Measurements from ENCODE around the gene PTPRCAP.

Gene PTPRCAP

DNA sequence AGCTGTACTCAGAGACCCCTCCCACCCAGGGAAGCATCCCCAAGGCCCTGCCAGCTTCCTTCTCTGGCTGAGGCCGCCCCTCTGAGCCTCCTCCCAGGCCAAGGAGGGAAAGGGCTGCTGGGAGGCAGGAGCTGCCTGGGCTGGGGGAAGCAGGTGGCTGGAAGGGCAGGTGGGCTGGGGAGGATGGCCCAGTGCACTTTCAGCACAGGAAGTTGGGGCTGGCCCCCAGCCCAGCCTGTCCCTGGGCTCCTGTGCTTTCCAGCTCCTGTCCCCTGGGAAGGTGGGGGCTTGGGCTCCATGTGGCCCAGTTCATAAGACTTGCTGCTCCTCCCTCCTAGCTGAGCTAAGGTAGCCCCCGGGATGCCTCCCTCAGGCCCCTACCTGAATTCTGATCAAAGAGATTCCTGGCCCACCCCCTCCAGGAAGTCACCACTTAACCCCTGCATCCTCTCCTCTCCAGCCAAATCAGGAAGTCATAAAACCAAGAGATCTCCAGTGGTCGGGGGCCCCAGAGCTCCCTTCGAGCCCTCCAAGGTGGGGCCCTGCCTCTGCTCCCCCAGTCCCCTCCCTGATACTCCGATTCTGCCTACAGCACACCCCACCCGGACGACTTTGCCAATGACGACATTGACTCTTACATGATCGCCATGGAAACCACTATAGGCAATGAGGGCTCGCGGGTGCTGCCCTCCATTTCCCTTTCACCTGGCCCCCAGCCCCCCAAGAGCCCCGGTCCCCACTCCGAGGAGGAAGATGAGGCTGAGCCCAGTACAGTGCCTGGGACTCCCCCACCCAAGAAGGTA, 40.7 kb downstream of the PTPRCAP start:
- no peak for TF ChIP-seq EGR1 (IDR thresholded peaks at IDR 0.05)
- TF ChIP-seq, protein P1, sequence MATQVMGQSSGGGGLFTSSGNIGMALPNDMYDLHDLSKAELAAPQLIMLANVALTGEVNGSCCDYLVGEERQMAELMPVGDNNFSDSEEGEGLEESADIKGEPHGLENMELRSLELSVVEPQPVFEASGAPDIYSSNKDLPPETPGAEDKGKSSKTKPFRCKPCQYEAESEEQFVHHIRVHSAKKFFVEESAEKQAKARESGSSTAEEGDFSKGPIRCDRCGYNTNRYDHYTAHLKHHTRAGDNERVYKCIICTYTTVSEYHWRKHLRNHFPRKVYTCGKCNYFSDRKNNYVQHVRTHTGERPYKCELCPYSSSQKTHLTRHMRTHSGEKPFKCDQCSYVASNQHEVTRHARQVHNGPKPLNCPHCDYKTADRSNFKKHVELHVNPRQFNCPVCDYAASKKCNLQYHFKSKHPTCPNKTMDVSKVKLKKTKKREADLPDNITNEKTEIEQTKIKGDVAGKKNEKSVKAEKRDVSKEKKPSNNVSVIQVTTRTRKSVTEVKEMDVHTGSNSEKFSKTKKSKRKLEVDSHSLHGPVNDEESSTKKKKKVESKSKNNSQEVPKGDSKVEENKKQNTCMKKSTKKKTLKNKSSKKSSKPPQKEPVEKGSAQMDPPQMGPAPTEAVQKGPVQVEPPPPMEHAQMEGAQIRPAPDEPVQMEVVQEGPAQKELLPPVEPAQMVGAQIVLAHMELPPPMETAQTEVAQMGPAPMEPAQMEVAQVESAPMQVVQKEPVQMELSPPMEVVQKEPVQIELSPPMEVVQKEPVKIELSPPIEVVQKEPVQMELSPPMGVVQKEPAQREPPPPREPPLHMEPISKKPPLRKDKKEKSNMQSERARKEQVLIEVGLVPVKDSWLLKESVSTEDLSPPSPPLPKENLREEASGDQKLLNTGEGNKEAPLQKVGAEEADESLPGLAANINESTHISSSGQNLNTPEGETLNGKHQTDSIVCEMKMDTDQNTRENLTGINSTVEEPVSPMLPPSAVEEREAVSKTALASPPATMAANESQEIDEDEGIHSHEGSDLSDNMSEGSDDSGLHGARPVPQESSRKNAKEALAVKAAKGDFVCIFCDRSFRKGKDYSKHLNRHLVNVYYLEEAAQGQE (IDR thresholded peaks at IDR 0.05; ENCODE audit: low read depth), result no peak
- no peak for TF ChIP-seq FOXM1 (IDR thresholded peaks at IDR 0.05; ENCODE audit: borderline replicate concordance, low read depth)
- no peak for TF ChIP-seq RAD21 (IDR thresholded peaks at IDR 0.05; ENCODE audit: low read depth)
- TF ChIP-seq, protein P2, sequence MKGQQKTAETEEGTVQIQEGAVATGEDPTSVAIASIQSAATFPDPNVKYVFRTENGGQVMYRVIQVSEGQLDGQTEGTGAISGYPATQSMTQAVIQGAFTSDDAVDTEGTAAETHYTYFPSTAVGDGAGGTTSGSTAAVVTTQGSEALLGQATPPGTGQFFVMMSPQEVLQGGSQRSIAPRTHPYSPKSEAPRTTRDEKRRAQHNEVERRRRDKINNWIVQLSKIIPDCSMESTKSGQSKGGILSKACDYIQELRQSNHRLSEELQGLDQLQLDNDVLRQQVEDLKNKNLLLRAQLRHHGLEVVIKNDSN (IDR thresholded peaks at IDR 0.05), result no peak
- no peak for TF ChIP-seq CEBPB (IDR thresholded peaks at IDR 0.05)
- no peak for TF ChIP-seq TEAD4 (IDR thresholded peaks at IDR 0.05)
- TF ChIP-seq TAF1 (IDR thresholded peaks at IDR 0.05; ENCODE audit: low read depth), result no peak

DNA sequence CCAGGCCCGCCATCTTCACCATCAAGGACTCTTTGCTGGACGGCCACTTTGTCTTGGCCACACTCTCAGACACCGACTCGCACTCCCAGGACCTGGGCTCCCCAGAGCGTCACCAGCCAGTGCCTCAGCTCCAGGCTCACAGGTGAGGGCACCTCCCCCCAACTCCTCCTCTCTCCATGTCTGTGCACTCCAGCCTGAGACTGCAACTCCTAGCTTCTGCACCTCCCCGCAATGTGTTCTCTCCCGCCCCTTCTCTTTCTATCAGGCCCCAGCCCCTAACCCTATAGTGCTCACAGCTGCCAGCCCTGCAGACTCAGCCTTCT, 41.3 kb downstream of the PTPRCAP start:
- TF ChIP-seq, protein P1 (IDR thresholded peaks at IDR 0.05; ENCODE audit: low read depth), result no peak
- TF ChIP-seq EGR1 (IDR thresholded peaks at IDR 0.05) (no peak), EP300 (IDR thresholded peaks at IDR 0.05; ENCODE audit: borderline replicate concordance) (no peak)

DNA sequence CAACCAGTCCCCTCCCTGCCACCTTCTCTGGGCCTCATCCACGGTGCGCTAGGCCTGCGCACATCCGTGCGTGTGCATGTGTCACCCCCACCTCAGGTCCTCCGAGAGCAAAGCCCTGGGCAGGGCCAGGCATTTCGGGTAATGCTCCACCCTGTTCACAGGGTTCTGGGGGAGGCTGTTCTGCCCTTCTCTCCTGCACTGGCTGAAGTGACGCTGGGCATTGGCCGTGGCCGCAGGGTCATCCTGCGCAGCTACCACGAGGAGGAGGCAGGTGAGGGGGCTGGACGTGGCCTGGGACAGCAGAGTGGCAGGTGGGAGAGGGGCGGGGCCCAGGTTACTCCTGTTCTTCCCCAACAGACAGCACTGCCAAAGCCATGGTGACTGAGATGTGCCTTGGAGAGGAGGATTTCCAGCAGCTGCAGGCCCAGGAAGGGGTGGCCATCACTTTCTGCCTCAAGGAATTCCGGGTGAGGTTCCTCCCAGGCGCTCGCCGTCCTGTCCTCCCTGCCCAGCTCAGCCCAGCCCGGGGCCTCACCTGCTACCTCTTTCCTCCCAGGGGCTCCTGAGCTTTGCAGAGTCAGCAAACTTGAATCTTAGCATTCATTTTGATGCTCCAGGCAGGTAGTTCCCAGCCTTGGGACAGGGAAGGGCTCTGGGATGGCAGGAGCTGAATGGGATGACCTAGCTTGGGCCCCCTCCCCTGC, 41.8 kb downstream of the PTPRCAP start:
- no peak for TF ChIP-seq EGR1 (IDR thresholded peaks at IDR 0.05)
- TF ChIP-seq CREB1 (IDR thresholded peaks at IDR 0.05; ENCODE audit: low read depth), result no peak

DNA sequence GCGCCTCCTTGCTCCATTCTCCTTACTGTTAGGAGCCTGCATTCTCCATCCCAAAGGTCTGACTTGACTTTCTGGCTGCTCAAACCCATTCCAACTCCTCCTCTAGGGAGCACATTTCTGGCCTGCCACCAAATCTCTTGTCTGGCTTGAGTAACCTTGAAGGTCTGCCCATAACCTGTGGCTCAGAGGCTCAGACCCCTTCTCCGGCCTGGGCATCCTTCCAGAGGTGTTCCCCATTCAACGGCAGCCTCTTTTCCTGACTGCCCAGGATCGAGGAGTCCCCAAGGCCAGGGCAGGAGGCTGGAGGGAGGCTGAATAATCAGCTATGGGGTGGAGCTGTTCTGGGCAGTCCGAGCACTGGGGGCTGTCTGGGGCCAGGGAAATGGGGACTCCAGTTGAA, 43.5 kb downstream of the PTPRCAP start:
- TF ChIP-seq, protein P3, sequence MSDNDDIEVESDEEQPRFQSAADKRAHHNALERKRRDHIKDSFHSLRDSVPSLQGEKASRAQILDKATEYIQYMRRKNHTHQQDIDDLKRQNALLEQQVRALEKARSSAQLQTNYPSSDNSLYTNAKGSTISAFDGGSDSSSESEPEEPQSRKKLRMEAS (IDR thresholded peaks at IDR 0.05), result no peak
- TF ChIP-seq FOXM1 (IDR thresholded peaks at IDR 0.05; ENCODE audit: borderline replicate concordance, low read depth) (no peak), EGR1 (IDR thresholded peaks at IDR 0.05) (no peak), EP300 (IDR thresholded peaks at IDR 0.05; ENCODE audit: borderline replicate concordance) (no peak), TCF12 (IDR thresholded peaks at IDR 0.05; ENCODE audit: low read depth) (no peak), TEAD4 (IDR thresholded peaks at IDR 0.05) (no peak), NFIC (IDR thresholded peaks at IDR 0.05) (no peak)
- TF ChIP-seq, protein P1 (IDR thresholded peaks at IDR 0.05; ENCODE audit: low read depth), result no peak

DNA sequence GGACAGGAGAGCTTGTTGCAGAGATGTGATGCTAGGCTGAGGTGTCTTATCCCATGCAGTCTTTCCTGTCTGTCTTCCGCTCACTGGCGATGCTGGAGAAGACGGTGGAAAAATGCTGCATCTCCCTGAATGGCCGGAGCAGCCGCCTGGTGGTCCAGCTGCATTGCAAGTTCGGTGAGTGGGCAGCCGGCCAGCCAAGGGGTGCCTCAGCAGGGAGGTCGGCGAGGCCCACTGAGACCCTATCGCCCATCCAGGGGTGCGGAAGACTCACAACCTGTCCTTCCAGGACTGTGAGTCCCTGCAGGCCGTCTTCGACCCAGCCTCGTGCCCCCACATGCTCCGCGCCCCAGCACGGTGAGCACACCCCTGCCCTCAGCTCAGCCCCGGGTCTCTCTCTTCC, 44.0 kb downstream of the PTPRCAP start:
- TF ChIP-seq TCF12 (IDR thresholded peaks at IDR 0.05; ENCODE audit: low read depth) (no peak), CREB1 (IDR thresholded peaks at IDR 0.05; ENCODE audit: low read depth) (no peak), EGR1 (IDR thresholded peaks at IDR 0.05) (no peak), RAD21 (IDR thresholded peaks at IDR 0.05; ENCODE audit: low read depth) (no peak), FOXM1 (IDR thresholded peaks at IDR 0.05; ENCODE audit: borderline replicate concordance, low read depth) (no peak), ZBTB7A (IDR thresholded peaks at IDR 0.05; ENCODE audit: low read depth) (no peak), EP300 (IDR thresholded peaks at IDR 0.05; ENCODE audit: borderline replicate concordance) (no peak), CEBPB (IDR thresholded peaks at IDR 0.05) (no peak), YY1 (IDR thresholded peaks at IDR 0.05; ENCODE audit: low read depth) (no peak), TAF1 (IDR thresholded peaks at IDR 0.05; ENCODE audit: low read depth) (no peak), TEAD4 (IDR thresholded peaks at IDR 0.05) (no peak), NFIC (IDR thresholded peaks at IDR 0.05) (no peak)
- TF ChIP-seq, protein P1 (IDR thresholded peaks at IDR 0.05; ENCODE audit: low read depth), result no peak
- TF ChIP-seq, protein P2 (IDR thresholded peaks at IDR 0.05), result no peak
- TF ChIP-seq, protein P3 (IDR thresholded peaks at IDR 0.05), result no peak
